GM21423 (cell line): ENCODE measurements around the gene SPTBN1.

Source experiments
- ATAC-seq: cut with Tn5 transposase; IDR thresholded peaks from one replicate; pipeline ENCODE4 v1.9.1; 2021; ENCODE audit warnings: mild to moderate bottlenecking, moderate library complexity; ENCODE audit not compliant: unreplicated experiment

SPTBN1 gene

GRCh38 chr2:54455563-54456361, at the start of gene SPTBN1:
TSS of gene SPTBN1 (plus strand) at chr2:54456327. CDS start at chr2:54526419, 70,092 bp downstream.
- no peak for ATAC-seq

GRCh38 chr2:54407693-54408092, 48.4 kb upstream of the SPTBN1 start:
- ATAC-seq = no peak

- ATAC-seq = no peak
These were observed 47.8 kb upstream of the SPTBN1 start for GRCh38 chr2:54408288-54408687.

- ATAC-seq = no peak
These were observed 46.4 kb upstream of the SPTBN1 start for GRCh38 chr2:54409752-54410151.

- no peak for ATAC-seq
These were observed 44.2 kb upstream of the SPTBN1 start for GRCh38 chr2:54411801-54412354.

GRCh38 chr2:54416166-54416813, 39.8 kb upstream of the SPTBN1 start:
- ATAC-seq = no peak

GRCh38 chr2:54416938-54417337, 39.2 kb upstream of the SPTBN1 start:
- no peak for ATAC-seq

- no peak for ATAC-seq
These were observed 38.5 kb upstream of the SPTBN1 start for GRCh38 chr2:54417577-54417976.

- no peak for ATAC-seq
These were observed 36.7 kb upstream of the SPTBN1 start for GRCh38 chr2:54419388-54419787.

- no peak for ATAC-seq
These were observed 36.1 kb upstream of the SPTBN1 start for GRCh38 chr2:54419855-54420523.

GRCh38 chr2:54420524-54421172, 35.5 kb upstream of the SPTBN1 start:
- ATAC-seq = no peak

GRCh38 chr2:54422072-54422581, 34.0 kb upstream of the SPTBN1 start:
- ATAC-seq = no peak

GRCh38 chr2:54423213-54423612, 32.9 kb upstream of the SPTBN1 start:
- no peak for ATAC-seq

- ATAC-seq = no peak
These were observed 31.5 kb upstream of the SPTBN1 start for GRCh38 chr2:54424555-54425163.

- no peak for ATAC-seq
These were observed 27.9 kb upstream of the SPTBN1 start for GRCh38 chr2:54428108-54428831.

- no peak for ATAC-seq
These were observed 27.1 kb upstream of the SPTBN1 start for GRCh38 chr2:54429054-54429453.

- no peak for ATAC-seq
These were observed 26.1 kb upstream of the SPTBN1 start for GRCh38 chr2:54429811-54430551.

GRCh38 chr2:54430649-54431048, 25.5 kb upstream of the SPTBN1 start:
- ATAC-seq = no peak
